Tibial artery (tissue), 4 donors: ENCODE results near the gene RBM19.

Experiments used
- DNase-seq, 2 donors: peaks; one replicate each; pipeline ENCODE4 v3.0.0-alpha.2; 2019
- H3K27ac ChIP-seq, 2 donors: fragments of 200-600 bp; sonication (generic) in 1 of 2; 1 replicate in 1 of 2; 2 replicates in 1 of 2; pipeline ENCODE4 v1.5.1; 2018 to 2019; ENCODE audit warnings: mild to moderate bottlenecking in 1 of 2
- H3K27me3 ChIP-seq, 2 donors: fragments of 200-600 bp; sonication (generic) in 1 of 2; one replicate each; pipeline versions ENCODE4 v1.5.1 to v1.6.0; 2016 to 2019
- H3K36me3 ChIP-seq, 3 donors: fragments of 200-600 bp; sonication (generic) in 2 of 3; one replicate each; pipeline ENCODE4 v1.5.1; 2016 to 2019; ENCODE audit warnings: mild to moderate bottlenecking in 2 of 3
- H3K4me1 ChIP-seq, 4 donors: fragments of 200-600 bp; sonication (generic) in 2 of 4; 1 replicate in 3 of 4; 2 replicates in 1 of 4; pipeline ENCODE4 v1.5.1; 2016 to 2019
- H3K4me3 ChIP-seq, 2 donors: fragments of 200-600 bp; sonication (generic) in 1 of 2; 1 replicate in 1 of 2; 2 replicates in 1 of 2; pipeline ENCODE4 v1.5.1; 2018 to 2019; ENCODE audit warnings: mild to moderate bottlenecking in 2 of 2
- H3K9me3 ChIP-seq, 3 donors: fragments of 200-600 bp; sonication (generic) in 1 of 3; one replicate each; pipeline ENCODE4 v1.5.1; 2016 to 2019
- intact Hi-C: fragments of 100-400 bp; cut with DNase I; formaldehyde crosslinking; loops from one replicate; pipeline ENCODE4 v1.15.0; 2023; ENCODE audit warnings: low total_unique reads
- TF ChIP-seq, protein P1 (sequence below), 2 experiments: fragments of 200-600 bp in 1 of 2; fragments of 450-650 bp in 1 of 2; IDR thresholded peaks; one replicate each; pipeline ENCODE4 v1.5.1; 2017 to 2019; ENCODE audit warnings: antibody characterized with exemption in 2 of 2, mild to moderate bottlenecking in 1 of 2, moderate library complexity in 1 of 2

RBM19 gene

GRCh38 chr12:113893221-113893620 is 72.9 kb downstream of the RBM19 start:
- Histone ChIP-seq H3K36me3 (peaks cover 3 to 21% (median 4%) of the 10 kb centered on the region in 3 donors), H3K4me3 (no peak overlapping the region), H3K4me1 (peaks cover 0 to 8% (median 0%) of the 10 kb centered on the region in 4 donors), H3K27ac (no peak overlapping the region), H3K27me3 (no peaks in the 10 kb centered on the region), H3K9me3 (no peaks in the 10 kb centered on the region)
- TF ChIP-seq, protein P1, sequence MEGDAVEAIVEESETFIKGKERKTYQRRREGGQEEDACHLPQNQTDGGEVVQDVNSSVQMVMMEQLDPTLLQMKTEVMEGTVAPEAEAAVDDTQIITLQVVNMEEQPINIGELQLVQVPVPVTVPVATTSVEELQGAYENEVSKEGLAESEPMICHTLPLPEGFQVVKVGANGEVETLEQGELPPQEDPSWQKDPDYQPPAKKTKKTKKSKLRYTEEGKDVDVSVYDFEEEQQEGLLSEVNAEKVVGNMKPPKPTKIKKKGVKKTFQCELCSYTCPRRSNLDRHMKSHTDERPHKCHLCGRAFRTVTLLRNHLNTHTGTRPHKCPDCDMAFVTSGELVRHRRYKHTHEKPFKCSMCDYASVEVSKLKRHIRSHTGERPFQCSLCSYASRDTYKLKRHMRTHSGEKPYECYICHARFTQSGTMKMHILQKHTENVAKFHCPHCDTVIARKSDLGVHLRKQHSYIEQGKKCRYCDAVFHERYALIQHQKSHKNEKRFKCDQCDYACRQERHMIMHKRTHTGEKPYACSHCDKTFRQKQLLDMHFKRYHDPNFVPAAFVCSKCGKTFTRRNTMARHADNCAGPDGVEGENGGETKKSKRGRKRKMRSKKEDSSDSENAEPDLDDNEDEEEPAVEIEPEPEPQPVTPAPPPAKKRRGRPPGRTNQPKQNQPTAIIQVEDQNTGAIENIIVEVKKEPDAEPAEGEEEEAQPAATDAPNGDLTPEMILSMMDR (IDR thresholded peaks at IDR 0.05), result no peak
- DNase-seq, result no peak
- intact Hi-C loops, result no loop called here

DNA sequence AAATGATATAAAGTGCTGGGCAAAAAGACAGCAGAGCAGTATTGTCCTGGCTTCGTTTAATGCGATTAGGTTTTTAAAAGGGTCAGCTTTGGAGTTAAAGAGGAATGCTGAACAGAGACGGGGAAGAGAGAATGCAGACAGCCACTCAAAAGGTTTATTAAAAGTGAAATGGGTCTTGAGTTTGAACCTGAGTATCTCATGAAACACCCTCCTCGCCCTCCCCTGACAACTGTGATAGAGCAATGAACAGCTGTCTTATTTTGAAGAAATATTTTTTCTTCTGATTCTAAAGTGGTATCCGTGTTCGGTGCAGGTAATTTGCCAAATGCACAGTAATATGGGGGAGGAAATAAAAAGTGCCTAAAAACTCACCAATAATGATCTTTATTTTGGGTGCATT is 73.6 kb downstream of the RBM19 start:
- Histone ChIP-seq H3K27ac (no peak overlapping the region), H3K27me3 (no peaks in the 10 kb centered on the region), H3K4me1 (peaks cover 0 to 8% (median 0%) of the 10 kb centered on the region in 4 donors), H3K9me3 (no peaks in the 10 kb centered on the region), H3K4me3 (no peak overlapping the region), H3K36me3 (peaks cover 3 to 21% (median 4%) of the 10 kb centered on the region in 3 donors)
- no peak for DNase-seq
- intact Hi-C loops, result no loop called here
- TF ChIP-seq, protein P1 (IDR thresholded peaks at IDR 0.05), result no peak

GRCh38 chr12:113891739-113892520 is 74.2 kb downstream of the RBM19 start:
- H3K4me3 ChIP-seq, result no peak overlapping the region
- no peaks in the 10 kb centered on the region for H3K9me3 ChIP-seq
- H3K36me3 ChIP-seq, result peaks cover 0 to 21% (median 4%) of the 10 kb centered on the region in 3 donors
- H3K27me3 ChIP-seq, result no peaks in the 10 kb centered on the region
- TF ChIP-seq, protein P1 (IDR thresholded peaks at IDR 0.05), result no peak
- intact Hi-C loops, result no loop called here
- DNase-seq, result no peak
- no peak overlapping the region for H3K27ac ChIP-seq
- H3K4me1 ChIP-seq, result peaks cover 0 to 8% (median 0%) of the 10 kb centered on the region in 4 donors

GRCh38 chr12:113891167-113891692 is 74.9 kb downstream of the RBM19 start:
- intact Hi-C loops, result no loop called here
- Histone ChIP-seq H3K27ac (no peak overlapping the region), H3K4me1 (peaks cover 0 to 8% (median 0%) of the 10 kb centered on the region in 4 donors), H3K36me3 (peaks cover 0 to 18% (median 3%) of the 10 kb centered on the region in 3 donors), H3K27me3 (no peaks in the 10 kb centered on the region), H3K9me3 (no peaks in the 10 kb centered on the region), H3K4me3 (no peak overlapping the region)
- DNase-seq, result no peak
- TF ChIP-seq, protein P1 (IDR thresholded peaks at IDR 0.05), result no peak

DNA sequence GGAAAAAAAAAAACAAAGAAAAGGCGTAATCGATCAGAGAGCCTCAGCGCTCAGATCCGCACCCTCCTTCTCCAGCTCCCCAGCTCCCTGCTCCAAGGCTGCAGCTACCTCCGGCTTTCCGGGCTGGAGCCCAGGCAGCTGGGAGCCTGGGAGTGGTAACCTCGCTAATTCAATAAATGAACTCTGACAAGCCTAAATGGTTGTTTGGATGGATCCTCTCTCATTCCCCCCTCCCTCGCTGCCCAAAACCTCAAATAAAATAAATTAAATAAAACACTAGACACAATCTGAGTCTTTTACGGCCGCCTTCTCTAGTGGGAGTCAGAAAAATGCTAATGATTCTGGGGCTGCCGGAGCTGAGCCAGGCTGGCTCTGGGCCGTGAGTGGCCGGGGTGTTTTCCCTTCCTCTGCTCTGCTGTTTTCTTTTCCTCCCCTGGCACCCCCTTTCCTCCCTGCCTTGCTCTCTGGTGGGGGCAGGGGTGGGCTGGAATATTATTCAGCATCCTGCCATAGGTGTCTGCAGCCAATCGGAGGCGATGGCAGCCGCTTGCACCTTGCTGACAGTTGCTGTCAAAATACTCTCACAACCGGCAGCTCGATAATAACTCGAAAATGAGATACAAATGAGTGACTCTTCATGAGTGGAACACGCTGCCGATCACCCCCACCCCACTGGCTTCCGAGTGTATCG is 76.1 kb downstream of the RBM19 start:
- Histone ChIP-seq H3K36me3 (peaks cover 0 to 15% (median 3%) of the 10 kb centered on the region in 3 donors), H3K27me3 (no peaks in the 10 kb centered on the region), H3K4me3 (no peak overlapping the region), H3K4me1 (peaks cover 0 to 8% (median 0%) of the 10 kb centered on the region in 4 donors), H3K9me3 (no peaks in the 10 kb centered on the region), H3K27ac (no peak overlapping the region)
- DNase-seq, result no peak
- TF ChIP-seq, protein P1 (IDR thresholded peaks at IDR 0.05), result no peak
- intact Hi-C loops, result no loop called here
